H1 (cell line): ENCODE measurements around the gene TLE1. TPM values are rescaled to one million over a fixed set of nuclear protein-coding genes. Genes with fewer than 3 reads are reported as not detected.

Experiments used
- CTCF ChIA-PET: fragments of 300-600 bp; sonication (Branson Sonifier 250); formaldehyde crosslinking; loops from one replicate; lab custom pipeline; 2021; ENCODE audit not compliant: partially characterized antibody; lab: Charles Lee
- POLR2A ChIA-PET: fragments of 300-600 bp; sonication (Branson Sonifier 250); formaldehyde crosslinking; loops from one replicate; lab custom pipeline; 2021; ENCODE audit warnings: inconsistent platforms; ENCODE audit not compliant: partially characterized antibody; lab: Charles Lee
- DNase-seq, 2 experiments: peaks; one replicate each; pipeline versions ENCODE4 v3.0.0 to v3.0.0-alpha.2; 2010 to 2022; ENCODE audit warnings: low spot score in 2 of 2, low read depth in 1 of 2, mixed read lengths in 1 of 2
- FAIRE-seq: peaks from 2 replicates; lab custom pipeline; 2011; peaks lifted over from hg19 to GRCh38; lab: Jason Lieb, UNC
- H2AFZ ChIP-seq: 2 replicates; pipeline ENCODE4 v1.8.1; 2012; ENCODE audit warnings: low read length, inconsistent platforms
- H2AK5ac ChIP-seq: 2 replicates; pipeline ENCODE4 v1.6.1; 2013; ENCODE audit warnings: low read depth, low read length
- H2BK120ac ChIP-seq: replicated peaks from 2 replicates; pipeline ENCODE3; 2013; ENCODE audit warnings: low read depth, low read length, inconsistent platforms
- H2BK12ac ChIP-seq: 2 replicates; pipeline ENCODE4 v1.6.1; 2013; ENCODE audit warnings: low read depth, low read length
- H2BK15ac ChIP-seq: 2 replicates; pipeline ENCODE4 v1.6.1; 2013; ENCODE audit warnings: low read length
- H2BK20ac ChIP-seq: 2 replicates; pipeline ENCODE4 v1.6.1; 2013; ENCODE audit warnings: low read length
- H2BK5ac ChIP-seq: 2 replicates; pipeline ENCODE4 v1.6.1; 2013; ENCODE audit warnings: low read depth, low read length
- H3K14ac ChIP-seq: 2 replicates; pipeline ENCODE4 v1.6.1; 2013; ENCODE audit warnings: inconsistent platforms; ENCODE audit not compliant: insufficient read length
- H3K18ac ChIP-seq: 2 replicates; pipeline ENCODE4 v1.6.1; 2013; ENCODE audit warnings: low read length; ENCODE audit errors: extremely low read depth
- H3K23ac ChIP-seq: 2 replicates; pipeline ENCODE4 v1.6.1; 2013; ENCODE audit warnings: inconsistent platforms; ENCODE audit not compliant: insufficient read length
- H3K23me2 ChIP-seq: 2 replicates; pipeline ENCODE4 v1.6.1; 2013; ENCODE audit warnings: low read depth, low read length
- H3K27ac ChIP-seq: 2 replicates; pipeline ENCODE4 v1.6.1; 2011; ENCODE audit warnings: low read depth, low read length, inconsistent platforms
- H3K27me3 ChIP-seq, 4 experiments: replicated peaks in 1 of 4; 1 replicate in 1 of 4; 2 replicates in 3 of 4; pipeline versions ENCODE4 v1.6.1 to v1.8.1; 2011 to 2013; ENCODE audit warnings: low read length in 3 of 4, mild to moderate bottlenecking in 3 of 4, inconsistent platforms in 2 of 4, mixed read lengths in 2 of 4, moderate library complexity in 1 of 4; ENCODE audit not compliant: control insufficient read depth in 3 of 4, insufficient read depth in 3 of 4; ENCODE audit errors: extremely low read depth in 1 of 4
- H3K36me3 ChIP-seq, 4 experiments: 2 replicates each; pipeline versions ENCODE4 v1.6.1 to v1.8.1; 2011 to 2013; ENCODE audit warnings: mild to moderate bottlenecking in 4 of 4, low read length in 3 of 4, moderate library complexity in 2 of 4, control low read depth in 1 of 4, inconsistent platforms in 1 of 4; ENCODE audit not compliant: insufficient read depth in 4 of 4, control insufficient read depth in 2 of 4
- H3K4ac ChIP-seq: replicated peaks from 2 replicates; pipeline ENCODE3; 2013; ENCODE audit warnings: low read length, low read depth, mixed read lengths, inconsistent platforms; ENCODE audit not compliant: insufficient read length
- H3K4me1 ChIP-seq, 4 experiments: replicated peaks in 1 of 4; 1 replicate in 1 of 4; 2 replicates in 3 of 4; pipeline versions ENCODE4 v1.6.1 to v1.8.1; 2011 to 2013; ENCODE audit warnings: low read length in 3 of 4, inconsistent platforms in 2 of 4, mixed read lengths in 1 of 4; ENCODE audit not compliant: insufficient read depth in 4 of 4, control insufficient read depth in 3 of 4
- H3K4me2 ChIP-seq, 2 experiments: 2 replicates each; pipeline versions ENCODE4 v1.6.1 to v1.8.1; 2011 to 2013; ENCODE audit warnings: low read depth in 2 of 2, low read length in 2 of 2, control low read depth in 1 of 2, inconsistent platforms in 1 of 2, mild to moderate bottlenecking in 1 of 2; ENCODE audit not compliant: insufficient read depth in 1 of 2
- H3K4me3 ChIP-seq, 4 experiments: fragments of 200-600, 300-600 bp in 1 of 4; sonication (generic), shearing (Covaris generic), sonication (Bioruptor Twin) in 1 of 4; 2 replicates each; pipeline versions ENCODE4 v1.5.1 to v1.8.1; 2011 to 2016; ENCODE audit warnings: low read length in 4 of 4, low read depth in 3 of 4, control low read depth in 2 of 4, inconsistent platforms in 2 of 4, mild to moderate bottlenecking in 2 of 4, mixed read lengths in 1 of 4, moderate library complexity in 1 of 4; ENCODE audit not compliant: insufficient read depth in 2 of 4; ENCODE audit errors: extremely low read depth in 1 of 4
- H3K56ac ChIP-seq: replicated peaks from 2 replicates; pipeline ENCODE3; 2013; ENCODE audit warnings: low read depth, mild to moderate bottlenecking, mixed read lengths, low read length, inconsistent platforms; ENCODE audit not compliant: insufficient read length
- H3K79me1 ChIP-seq: 2 replicates; pipeline ENCODE4 v1.6.1; 2013; ENCODE audit warnings: low read depth, low read length, control low read depth
- H3K79me2 ChIP-seq, 2 experiments: 2 replicates each; pipeline versions ENCODE4 v1.6.1 to v1.8.1; 2012 to 2013; ENCODE audit warnings: low read length in 2 of 2, mild to moderate bottlenecking in 2 of 2, inconsistent platforms in 1 of 2; ENCODE audit not compliant: insufficient read depth in 2 of 2, control insufficient read depth in 1 of 2
- H3K9ac ChIP-seq, 4 experiments: replicated peaks in 1 of 4; 1 replicate in 1 of 4; 2 replicates in 3 of 4; pipeline versions ENCODE4 v1.6.1 to v1.8.1; 2011 to 2013; ENCODE audit warnings: low read depth in 3 of 4, low read length in 3 of 4, control low read depth in 2 of 4, mild to moderate bottlenecking in 2 of 4, moderate library complexity in 2 of 4, inconsistent platforms in 1 of 4; ENCODE audit errors: extremely low read depth in 1 of 4
- H3K9me3 ChIP-seq, 2 experiments: 2 replicates each; pipeline versions ENCODE4 v1.6.1 to v1.8.1; 2012 to 2013; ENCODE audit warnings: mild to moderate bottlenecking in 2 of 2, moderate library complexity in 2 of 2, control low read depth in 1 of 2, inconsistent platforms in 1 of 2, low read depth in 1 of 2, low read length in 1 of 2, mixed read lengths in 1 of 2; ENCODE audit not compliant: insufficient read depth in 2 of 2
- H4K20me1 ChIP-seq, 2 experiments: replicated peaks in 1 of 2; 2 replicates each; pipeline versions ENCODE3 to v1.8.1; 2011 to 2013; ENCODE audit warnings: inconsistent platforms in 2 of 2, low read length in 2 of 2, mild to moderate bottlenecking in 1 of 2; ENCODE audit not compliant: insufficient read depth in 2 of 2, control insufficient read depth in 1 of 2
- H4K5ac ChIP-seq: 2 replicates; pipeline ENCODE4 v1.6.1; 2013; ENCODE audit warnings: low read length, low read depth, mixed read lengths, inconsistent platforms; ENCODE audit not compliant: insufficient read length
- H4K8ac ChIP-seq: 2 replicates; pipeline ENCODE4 v1.8.0; 2013; ENCODE audit warnings: mild to moderate bottlenecking, moderate library complexity, low read length, inconsistent platforms; ENCODE audit not compliant: insufficient read depth; ENCODE audit errors: extremely low read depth
- H4K91ac ChIP-seq: replicated peaks from 2 replicates; pipeline ENCODE3; 2013; ENCODE audit warnings: low read length, mixed read lengths, inconsistent platforms; ENCODE audit not compliant: insufficient read length
- BACH1 ChIP-seq: IDR thresholded peaks from 2 replicates; pipeline ENCODE4 v1.6.1; 2012; ENCODE audit warnings: low read length, improper control_type of control experiment
- CTCF ChIP-seq, 3 experiments: IDR thresholded peaks; 1 replicate in 2 of 3; 2 replicates in 1 of 3; pipeline versions ENCODE4 v1.5.1 to v1.6.1; 2011; ENCODE audit warnings: low read length in 3 of 3, mild to moderate bottlenecking in 3 of 3, inconsistent platforms in 2 of 3, low read depth in 1 of 3, moderate library complexity in 1 of 3; ENCODE audit not compliant: insufficient read depth in 1 of 3; ENCODE audit errors: control extremely low read depth in 1 of 3
- RXRA ChIP-seq: IDR thresholded peaks from 2 replicates; pipeline ENCODE4 v1.6.1; 2011; ENCODE audit warnings: low read depth, mild to moderate bottlenecking, low read length, moderate library complexity; ENCODE audit not compliant: insufficient read depth
- SP2 ChIP-seq: IDR thresholded peaks from 2 replicates; pipeline ENCODE4 v1.6.1; 2012; ENCODE audit warnings: mild to moderate bottlenecking, low read length, inconsistent platforms
- WGBS, 2 experiments: shearing (Covaris generic) in 1 of 2; methylation state at CpG; one replicate each; pipeline versions ENCODE4 v1.1.6 to v1.1.7; 2013 to 2015; ENCODE audit warnings: low lambda C conversion rate in 2 of 2, mixed read lengths in 2 of 2, inconsistent platforms in 1 of 2, low coverage in 1 of 2, missing lambda C conversion rate in 1 of 2; ENCODE audit not compliant: insufficient replicate concordance in 2 of 2, insufficient coverage in 1 of 2, insufficient read length in 1 of 2; ENCODE audit errors: extremely low coverage in 1 of 2, missing lambda C conversion rate in 1 of 2; 5-methylcytosine and 5-hydroxymethylcytosine counted together
- polyA plus RNA-seq, 7 experiments: library from polyadenylated mRNA; depleted of rRNA in 3 of 7; stranded (reverse) in 5 of 7; unstranded in 2 of 7; fragments of >200 nt in 5 of 7; fragments of 200-250 nt in 2 of 7; gene quantifications; 1 replicate in 5 of 7; 2 replicates in 1 of 7; 4 replicates in 1 of 7; pipeline versions ENCODE4 v1.2.1 to v1.2.3, GENCODE V29; 2011 to 2013; ENCODE audit warnings: missing spikeins in 2 of 7, mixed read lengths in 2 of 7
- total RNA-seq: library from RNA; stranded (reverse); fragmentation: NEBNext Ultra II Directional; extraction: Animal tissue kit (Norgen Biotek cat#: 25700); gene quantifications from 2 replicates; pipeline ENCODE4 v1.2.1, GENCODE V29; 2021

Gene TLE1
- total and polyA plus RNA-seq, 2 of the 8 experiments (the other 6 are each of a cell fraction or from before 2014, with no cell fraction given) = 81.8 to 91.6 TPM

- Histone ChIP-seq H3K23ac (no peak overlapping the region), H3K56ac (no peak overlapping the region), H3K18ac (no peak overlapping the region), H2BK120ac (no peak overlapping the region), H4K8ac (no peak overlapping the region), H3K79me2 (peaks cover 0 to 16% of the 10 kb centered on the region in 2 experiments; a peak in 2 of 4 replicates), H3K4me2 (no peak overlapping the region), H3K9me3 (no peaks in the 10 kb centered on the region), H3K14ac (no peak overlapping the region), H4K91ac (no peak overlapping the region), H3K36me3 (peaks cover 19 to 70% (median 63%) of the 10 kb centered on the region in 4 experiments; a peak in 7 of 8 replicates), H2AFZ (no peak overlapping the region), H3K4me1 (peaks cover 0 to 6% (median 3%) of the 10 kb centered on the region in 4 experiments; a peak in 2 of 7 replicates), H2BK15ac (no peak overlapping the region), H3K79me1 (no peaks in the 10 kb centered on the region; the same call in 1 of the 2 replicates), H2BK5ac (no peak overlapping the region), H3K27me3 (no peaks in the 10 kb centered on the region), H3K23me2 (no peaks in the 10 kb centered on the region; the same call in 1 of the 2 replicates), H2BK12ac (no peak overlapping the region), H2AK5ac (no peak overlapping the region), H4K5ac (no peak overlapping the region), H4K20me1 (no peaks in the 10 kb centered on the region), H3K27ac (no peak overlapping the region), H3K4ac (no peak overlapping the region), H2BK20ac (no peak overlapping the region), H3K9ac (no peak overlapping the region), H3K4me3 (no peak overlapping the region)
- WGBS, 2 experiments = 86% methylated on average over 5 of the region's 5 CpGs; no CpG with 5 or more reads in 1 of the 2 experiments
- no peak for DNase-seq
- ChIA-PET POLR2A (no interaction called here), CTCF (no interaction called here)
- FAIRE-seq = no peak
- TF ChIP-seq SP2 (no peak), BACH1 (no peak), RXRA (no peak), CTCF (IDR thresholded peaks at IDR 0.05; ENCODE audit: control extremely low read depth in 1 of 3, insufficient read depth in 1 of 3, low read depth in 1 of 3, low read length in 3 of 3) (no peak)
Measured at GRCh38 chr9:81589392-81589791, 100.0 kb downstream of the TLE1 start.
